GM21529 (cell line): ENCODE results near the gene PPIL4.
"Not testable (repeated sequence)": the region's sequence is repeated elsewhere in the genome, so short reads cannot be mapped to it uniquely, and the experiment has no call there.

Experiments used
- ATAC-seq: cut with Tn5 transposase; IDR thresholded peaks from one replicate; pipeline ENCODE4 v1.9.1; 2021; ENCODE audit not compliant: unreplicated experiment

The PPIL4 gene

DNA sequence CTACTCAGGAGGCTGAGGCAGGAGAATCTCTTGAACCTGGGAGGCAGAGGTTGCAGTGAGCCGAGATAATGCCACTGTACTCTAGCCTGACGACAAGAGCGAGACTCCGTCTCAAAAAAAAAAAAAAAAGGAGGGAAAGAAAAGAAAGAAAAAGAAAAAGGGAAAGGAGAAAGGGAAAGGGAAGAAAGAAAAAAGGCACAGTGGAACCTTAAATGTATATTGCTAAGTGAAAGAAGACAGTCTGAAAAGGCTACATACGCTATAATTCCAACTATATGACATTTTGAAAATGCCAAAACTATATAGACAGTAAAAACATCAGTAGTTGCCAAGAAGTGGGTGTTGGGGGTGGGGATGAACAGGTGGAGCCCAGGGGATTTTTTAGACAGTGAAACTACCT lies 16.2 kb downstream of the PPIL4 start:
- no peak for ATAC-seq

DNA sequence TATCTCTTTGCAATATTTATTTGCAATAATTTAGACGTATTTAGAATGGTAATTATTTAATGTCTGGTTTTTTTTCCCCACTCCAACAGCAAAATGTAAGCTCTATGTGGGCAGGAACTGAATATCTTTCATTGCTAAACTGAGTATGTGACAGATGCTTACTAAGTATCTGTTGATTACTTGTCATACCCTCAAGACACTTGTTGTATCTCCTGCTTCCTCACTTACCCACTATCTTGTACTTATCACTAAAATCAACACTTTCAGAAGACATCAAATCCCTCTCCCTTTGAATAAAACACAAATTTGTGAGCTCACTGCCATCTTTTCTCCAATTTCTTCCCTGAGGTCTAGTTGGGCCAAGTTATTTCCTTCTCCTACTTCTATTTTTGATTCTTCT lies 30.3 kb downstream of the PPIL4 start:
- no peak for ATAC-seq

DNA sequence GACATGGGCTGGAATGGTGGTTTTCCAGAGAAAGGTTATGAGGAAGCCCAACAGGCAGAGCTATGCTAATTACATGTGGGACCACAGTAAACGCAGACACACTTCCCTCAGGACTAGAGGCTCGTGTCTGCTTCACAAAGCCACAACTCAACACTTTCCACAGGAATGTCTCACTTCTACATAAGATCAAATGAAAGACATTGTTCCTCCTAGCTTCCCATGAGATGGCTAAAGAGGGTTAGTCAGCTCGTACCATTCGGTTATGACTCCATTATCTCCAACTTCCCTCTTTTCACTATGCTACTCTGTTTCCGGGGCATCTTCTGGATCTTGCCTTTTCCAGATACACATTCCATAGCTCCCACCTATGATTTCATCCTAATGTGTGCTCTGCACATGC lies 31.9 kb downstream of the PPIL4 start:
- no peak for ATAC-seq

DNA sequence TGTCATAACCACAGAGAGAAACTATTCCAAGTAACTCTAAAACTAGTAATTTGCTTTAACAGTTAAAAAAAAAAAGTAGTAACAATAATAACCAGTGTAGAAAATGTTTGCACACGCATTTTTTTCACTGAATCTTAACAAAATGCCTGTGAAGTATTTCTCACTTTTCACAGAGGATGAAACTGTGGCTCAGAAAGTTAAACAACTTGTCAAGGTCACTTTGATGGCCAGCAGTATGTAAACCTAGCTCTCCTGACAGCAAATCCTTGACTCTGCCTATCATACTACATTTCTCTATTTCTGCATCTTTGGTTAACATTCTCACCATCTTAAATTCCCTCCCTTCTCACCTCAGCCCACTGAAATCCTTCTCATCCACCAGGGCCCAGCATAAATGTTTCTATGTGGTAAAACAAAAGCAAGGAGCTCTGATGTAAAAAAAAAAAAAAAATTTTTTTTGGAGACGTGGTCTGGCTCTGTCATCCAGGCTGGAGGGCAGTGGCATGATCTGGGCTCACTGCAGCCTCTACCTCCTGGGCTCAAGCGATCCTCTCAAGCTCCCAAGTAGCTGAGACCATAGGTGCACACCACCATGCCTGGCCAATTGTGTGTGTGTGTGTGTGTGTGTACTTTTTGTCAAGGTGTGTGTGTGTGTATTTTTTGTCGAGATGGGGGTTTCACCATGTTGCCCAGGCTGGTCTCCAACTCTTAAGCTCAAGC lies 34.9 kb downstream of the PPIL4 start:
- no peak for ATAC-seq

DNA sequence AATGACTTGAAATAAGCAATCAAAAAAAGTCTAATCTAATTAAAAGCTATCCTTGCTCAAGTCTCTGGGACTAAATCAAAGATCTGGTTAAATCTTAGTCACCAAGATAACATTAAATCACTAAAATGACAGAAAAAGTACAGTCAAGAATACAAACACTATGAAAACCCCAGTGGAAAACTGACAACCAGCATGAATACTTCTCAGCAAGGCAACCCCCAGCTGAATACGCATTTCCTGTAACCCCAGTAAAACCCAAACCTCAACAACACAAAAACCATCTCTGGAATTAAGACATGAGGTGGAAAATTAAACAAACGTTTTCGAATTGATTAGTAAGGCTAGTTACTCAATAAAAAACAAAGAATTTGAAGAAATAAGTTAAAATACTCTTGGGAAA lies 37.4 kb downstream of the PPIL4 start:
- no peak for ATAC-seq

DNA sequence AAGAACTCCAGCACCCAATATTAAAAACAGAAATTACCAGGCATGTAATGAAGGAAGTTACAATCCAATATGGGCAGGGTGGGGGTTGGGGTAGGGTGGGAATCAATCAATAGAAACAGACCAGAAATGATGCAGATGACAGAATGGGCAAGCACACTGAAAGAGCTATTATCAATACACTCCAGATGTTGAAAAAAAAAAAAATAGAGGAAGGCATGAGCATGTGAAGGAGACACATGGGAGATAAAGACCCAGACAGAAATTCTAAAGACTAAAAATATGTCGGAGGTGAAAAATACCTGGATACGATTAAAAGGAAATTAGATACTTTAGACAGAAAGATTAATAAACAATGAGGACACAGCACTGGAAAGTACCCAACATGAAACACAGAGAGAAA lies 42.0 kb downstream of the PPIL4 start:
- ATAC-seq = no peak

DNA sequence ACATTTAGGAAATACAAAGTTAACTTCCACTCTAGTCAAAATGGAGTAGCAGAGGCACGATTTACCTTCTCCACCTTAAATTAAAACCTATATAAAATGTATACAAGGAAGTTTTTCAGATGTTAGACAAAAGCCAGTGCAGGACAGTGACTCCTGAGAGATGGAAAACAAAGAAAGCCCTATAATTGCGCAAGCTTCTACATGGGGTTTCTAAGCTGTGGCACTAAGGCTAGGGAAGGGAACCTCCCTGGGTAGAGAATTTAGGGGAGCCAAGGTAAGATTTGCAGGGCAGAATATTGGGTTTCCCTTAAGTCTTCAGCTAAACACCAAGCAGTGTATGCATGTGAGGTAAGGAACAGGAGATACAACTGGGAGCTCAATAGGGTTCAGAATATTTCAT lies 42.6 kb downstream of the PPIL4 start:
- no peak for ATAC-seq

DNA sequence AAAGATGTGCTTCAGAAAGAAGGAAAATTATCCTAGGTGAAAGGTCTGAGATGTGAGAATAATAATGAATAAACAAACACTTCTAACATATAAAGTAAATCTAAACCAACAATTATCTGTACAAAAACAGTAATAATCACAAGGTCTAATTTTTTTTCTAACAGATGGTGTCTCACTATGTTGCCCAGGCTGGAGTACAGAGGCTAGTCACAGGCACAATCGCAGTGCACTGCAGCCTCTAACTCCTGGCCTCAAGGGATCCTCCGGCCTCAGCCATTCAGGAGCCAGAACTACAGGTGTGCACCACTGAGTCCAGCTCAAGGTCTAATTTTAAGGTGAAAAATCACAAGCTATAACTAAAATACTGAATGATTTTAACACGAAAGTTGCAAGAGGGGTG lies 44.1 kb downstream of the PPIL4 start:
- ATAC-seq = no peak

DNA sequence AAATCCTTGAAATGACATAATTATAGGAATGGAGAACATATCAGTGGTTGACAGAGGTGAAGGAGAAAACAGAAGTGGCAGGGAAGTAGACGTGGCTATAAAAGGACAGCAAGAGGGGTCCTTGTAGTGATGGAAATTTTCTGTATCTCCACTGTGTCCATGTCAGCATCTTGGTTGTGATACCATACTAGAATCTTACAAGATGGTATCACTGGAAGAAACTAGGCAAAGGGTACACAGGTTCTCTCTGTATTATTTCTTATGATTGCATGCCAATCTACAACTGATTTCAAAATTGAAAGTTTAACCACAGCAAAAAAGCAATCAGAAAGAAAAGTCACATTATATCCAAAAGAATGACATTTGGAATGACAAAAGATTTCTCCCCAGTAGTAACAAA lies 44.6 kb downstream of the PPIL4 start:
- ATAC-seq = no peak

DNA sequence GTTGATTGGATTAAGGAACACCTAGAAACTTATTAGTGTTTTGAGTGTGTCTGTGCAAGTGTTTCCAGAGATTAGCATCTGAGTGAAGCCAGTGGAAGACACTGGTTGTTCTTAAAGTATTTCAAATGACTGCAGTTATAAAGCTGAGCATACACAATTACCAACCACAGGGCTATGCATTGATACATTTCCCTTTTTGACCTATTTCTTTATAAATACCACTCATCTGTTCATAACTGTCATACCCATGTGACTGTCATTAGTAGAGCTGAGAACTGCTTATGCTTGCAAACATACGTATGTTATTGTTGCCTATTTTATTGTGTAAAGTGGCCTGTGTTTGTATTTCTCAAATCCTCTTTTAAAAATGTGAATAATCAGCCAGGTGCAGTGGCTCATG lies 45.7 kb downstream of the PPIL4 start:
- ATAC-seq = no peak

DNA sequence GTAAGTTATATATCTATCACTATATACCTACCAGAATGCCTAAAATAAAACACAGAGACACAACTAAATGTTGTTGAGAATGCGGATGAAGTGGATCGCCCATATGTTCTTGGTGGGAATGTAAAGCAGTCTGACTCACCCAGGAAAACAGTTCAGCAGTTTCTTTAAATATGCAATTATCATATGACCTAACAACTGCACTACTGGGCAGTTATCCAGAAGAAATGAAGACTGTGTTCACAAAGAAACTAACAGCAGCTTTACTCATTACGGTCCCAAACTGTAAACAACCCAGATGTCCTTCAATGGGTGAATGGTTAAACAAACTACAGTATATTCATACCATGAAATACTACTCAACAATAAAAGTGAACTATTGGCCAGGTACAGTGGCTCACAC lies 46.8 kb downstream of the PPIL4 start:
- no peak for ATAC-seq

DNA sequence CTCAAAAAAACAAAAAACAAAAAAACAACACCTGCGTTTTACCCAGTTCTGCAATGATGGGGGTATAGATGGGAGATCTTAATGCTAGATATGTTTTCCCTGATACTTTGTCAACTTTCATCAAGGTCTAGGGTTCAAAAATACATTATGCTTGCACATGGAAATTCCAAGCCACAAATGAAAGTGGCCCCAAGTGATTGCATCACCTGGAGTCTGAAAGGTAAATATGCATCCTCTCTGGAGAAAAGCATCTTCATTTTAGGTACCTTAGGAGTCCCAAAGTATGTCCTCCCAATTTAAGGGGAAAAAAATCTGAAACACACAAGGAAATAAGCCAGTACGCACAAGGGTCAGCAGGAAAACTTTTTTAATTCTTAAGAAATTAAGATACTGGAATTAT lies 48.5 kb downstream of the PPIL4 start:
- ATAC-seq = no peak

DNA sequence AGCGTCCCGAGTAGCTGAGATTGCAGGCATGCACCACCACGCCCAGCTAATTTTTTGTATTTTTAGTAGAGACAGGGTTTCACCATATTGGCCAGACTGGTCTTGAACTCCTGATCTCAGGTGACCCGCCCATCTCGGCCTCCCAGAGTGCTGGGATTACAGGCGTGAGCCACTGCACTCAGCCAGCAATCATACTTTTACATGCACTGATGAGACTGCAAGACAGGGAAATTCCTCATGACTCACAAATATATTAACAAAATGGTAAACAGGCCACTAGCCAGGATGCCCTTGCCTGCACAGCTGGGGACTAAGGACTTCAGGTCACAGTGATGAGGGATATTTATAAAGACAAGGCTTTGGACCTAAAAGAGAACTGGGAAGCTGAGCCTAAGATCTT lies 49.2 kb downstream of the PPIL4 start:
- ATAC-seq = peak; percentile 43

DNA sequence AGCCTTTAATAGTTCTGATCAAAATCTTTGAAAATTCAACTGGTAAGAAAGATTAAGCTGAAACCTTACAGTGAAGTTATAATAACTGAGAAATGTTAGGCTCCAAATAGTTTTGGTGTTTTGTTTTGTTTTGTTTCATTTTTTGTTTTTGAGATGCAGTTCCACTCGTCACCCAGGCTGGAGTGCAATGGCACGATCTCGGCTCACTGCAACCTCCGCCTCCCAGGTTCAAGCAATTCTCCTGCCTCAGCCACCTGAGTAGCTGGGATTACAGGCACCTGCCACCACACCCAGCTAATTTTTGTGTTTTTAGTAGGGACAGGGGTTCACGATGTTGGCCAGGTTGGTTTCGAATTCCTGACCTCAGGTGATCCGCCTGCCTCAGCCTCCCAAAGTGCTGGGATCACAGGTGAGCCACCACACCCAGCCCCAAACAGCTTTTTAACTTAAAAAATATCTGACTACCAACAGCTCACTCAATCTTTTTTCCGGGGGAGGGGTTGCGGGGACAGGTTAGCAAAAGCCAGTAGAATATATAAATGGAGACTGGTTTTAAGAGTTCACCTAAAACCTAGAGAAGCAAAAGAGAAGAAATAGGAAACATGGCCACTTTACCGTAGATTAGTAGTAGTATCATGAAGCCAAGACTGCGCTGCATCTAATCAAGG lies 50.4 kb downstream of the PPIL4 start:
- not testable (repeated sequence) for ATAC-seq

DNA sequence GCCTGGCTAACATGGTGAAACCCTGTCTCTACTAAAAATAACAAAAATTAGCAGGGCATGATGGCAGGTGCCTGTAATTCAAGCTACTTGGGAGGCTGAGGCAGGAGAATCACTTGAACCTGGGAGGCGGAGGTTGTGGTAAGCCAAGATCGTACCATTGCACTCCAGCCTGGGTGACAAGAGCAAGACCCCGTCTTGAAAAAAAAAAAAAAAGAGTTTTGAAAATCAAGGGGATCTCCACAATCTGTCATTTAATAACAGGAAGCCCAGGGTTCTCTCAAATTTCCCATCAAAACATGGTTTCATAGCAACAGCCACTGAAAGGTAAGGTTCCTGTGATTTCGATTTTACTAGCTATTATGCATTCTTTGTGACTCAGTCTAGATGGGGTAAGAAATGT lies 51.0 kb downstream of the PPIL4 start:
- ATAC-seq = peak; percentile 76

DNA sequence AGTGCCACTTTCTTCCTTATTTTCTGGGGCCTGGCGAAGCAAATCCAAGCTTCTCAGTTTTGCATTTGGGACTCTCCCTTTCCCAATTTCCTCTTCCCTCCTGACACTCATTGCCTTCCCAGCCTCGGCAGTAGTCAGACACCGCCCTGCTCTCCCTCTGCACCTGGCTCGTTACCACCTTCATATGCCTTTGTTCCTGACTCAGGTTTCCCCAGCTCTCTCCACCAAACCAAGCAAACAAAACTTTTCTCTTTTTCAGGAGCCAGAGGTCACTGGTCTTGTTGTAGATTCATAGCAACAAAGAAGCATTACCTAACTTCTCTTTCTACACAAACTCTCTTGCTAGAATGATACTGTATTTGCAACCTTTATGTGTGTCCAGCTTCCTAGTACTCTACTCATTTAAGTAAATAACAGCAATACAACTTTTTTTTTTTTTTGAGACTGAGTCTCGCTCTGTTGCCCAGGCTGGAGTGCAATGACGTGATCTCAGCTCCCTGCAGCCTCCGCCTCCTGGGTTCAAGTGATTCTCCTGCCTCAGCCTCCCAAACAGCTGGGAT lies 52.0 kb downstream of the PPIL4 start:
- ATAC-seq = no peak

DNA sequence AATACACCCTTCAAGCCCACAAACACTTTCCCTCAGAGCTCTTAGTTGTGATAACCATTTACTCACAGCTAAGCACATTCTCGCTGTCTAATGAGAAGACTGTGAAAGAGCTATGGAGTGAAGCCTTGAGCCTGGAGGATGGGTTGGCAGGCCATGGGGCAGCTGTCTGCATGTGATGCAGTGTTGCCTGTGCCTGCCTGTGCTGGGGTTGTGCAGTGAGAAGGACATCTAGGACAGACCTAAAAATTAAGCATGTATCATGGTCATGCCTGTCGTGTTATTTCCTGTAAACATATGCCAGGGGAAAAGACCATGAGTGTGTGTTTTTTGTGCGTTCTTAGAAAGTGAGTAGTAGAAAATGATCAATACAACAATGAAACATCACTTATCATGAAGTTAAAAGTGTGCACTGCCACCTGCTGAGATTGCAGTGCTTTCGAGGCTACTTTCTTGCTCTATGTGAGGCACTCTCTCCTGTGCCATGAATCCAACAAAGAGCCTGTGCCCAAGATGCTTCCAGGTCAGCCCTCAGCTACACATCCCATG lies 53.0 kb downstream of the PPIL4 start:
- ATAC-seq = no peak

DNA sequence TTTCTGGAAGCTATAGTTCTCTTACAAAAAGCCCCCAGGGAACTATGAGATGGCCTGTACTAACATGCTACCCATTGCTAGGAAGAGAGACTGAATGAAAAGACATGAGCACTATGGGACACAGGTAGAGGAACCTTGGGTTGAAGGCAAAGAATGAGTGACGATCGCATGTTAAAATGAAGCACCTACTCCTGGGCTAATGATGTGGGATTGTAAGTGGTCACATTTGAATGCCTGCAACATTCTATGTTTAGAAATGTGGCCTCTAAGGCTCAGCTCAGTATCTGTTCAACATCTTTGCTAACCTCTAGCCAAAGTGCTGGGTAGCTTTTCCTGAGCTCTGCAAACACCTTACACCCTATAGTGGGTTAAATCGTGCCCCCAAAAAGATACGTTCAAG lies 55.9 kb downstream of the PPIL4 start:
- no peak for ATAC-seq

DNA sequence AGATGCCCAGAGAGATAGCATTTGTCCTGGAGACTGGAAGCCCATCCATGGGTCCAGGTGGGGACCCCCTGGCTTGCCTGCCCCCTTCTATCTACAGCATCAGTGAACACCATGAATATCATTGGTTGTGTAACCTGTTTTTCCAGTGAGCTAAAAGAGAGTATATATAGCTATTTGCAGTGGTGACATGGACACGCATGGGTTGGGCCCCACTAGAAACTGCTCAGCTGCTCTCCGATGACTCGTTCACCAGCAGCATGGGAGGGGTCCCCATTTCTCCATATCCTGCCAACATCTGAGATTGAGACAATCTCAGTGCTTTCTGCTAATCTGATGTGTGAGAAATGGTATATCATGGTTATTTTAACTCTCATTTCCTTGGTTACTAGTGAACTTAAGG lies 57.0 kb downstream of the PPIL4 start:
- no peak for ATAC-seq

DNA sequence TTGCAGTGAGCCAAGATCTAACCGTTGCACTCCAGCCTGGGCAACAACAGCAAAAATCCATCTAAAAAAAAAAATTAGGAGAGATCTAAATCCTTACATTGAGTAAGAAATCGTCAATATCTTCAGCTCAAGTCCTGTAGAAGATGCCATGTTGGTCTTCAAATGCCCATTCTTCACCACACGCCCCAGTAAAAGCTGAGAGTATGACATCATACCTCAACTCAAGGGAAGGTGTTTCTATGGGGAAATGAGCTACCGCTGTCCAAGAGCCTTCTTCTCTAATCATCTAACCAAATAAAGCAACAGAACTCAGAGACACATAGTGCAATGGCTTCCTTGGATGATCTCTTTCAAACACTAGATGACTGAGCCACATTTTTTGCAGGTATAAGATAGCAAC lies 58.5 kb downstream of the PPIL4 start:
- ATAC-seq = no peak

DNA sequence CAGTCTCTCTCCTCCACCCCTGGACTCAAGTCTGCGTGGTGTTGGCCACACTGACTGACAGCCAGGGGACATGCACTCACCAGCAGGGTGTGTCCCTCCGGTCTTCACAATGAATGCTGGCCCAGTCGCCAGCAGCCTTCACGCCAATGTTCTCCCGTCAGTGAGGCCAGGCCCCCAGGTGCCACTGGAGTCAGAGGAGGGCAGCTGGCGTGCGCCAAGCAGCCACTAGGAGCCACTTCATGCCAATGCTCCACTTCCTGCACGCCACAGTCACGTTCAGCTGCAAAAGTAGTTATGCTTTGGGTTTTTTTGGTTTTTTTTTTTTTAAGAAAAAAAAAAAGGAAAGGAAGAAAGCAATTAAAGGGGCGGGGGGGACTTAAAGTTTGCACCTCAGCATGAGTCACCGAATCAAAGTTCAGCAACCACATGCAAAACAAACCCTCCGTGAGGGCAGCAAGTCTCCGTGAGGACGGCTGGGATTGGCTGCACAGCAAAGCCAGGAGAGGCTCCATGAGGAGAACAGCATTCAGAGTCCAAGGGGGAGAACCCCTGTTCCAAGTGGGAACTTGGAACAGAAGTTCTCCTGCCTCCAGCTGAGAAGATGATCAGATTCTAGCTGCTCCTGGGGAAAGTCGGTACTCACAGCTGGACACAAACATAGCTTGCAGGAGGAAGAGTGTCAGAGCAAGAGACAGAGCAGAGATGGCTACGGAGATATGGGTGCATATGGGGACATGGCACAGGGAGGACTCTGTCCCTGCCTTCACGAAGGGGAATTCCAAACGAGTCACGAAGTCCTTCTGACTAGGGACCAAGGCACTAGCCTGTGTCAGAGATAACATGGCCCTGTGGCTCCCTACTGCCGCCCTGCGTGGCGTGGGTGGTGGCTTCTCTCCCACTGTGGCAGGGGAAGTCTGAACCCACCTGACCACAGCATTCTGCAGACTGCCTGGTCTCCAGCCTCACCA lies 60.8 kb downstream of the PPIL4 start, which contains the start of gene ZC3H12D:
Gene ZC3H12D (minus strand): TSS at position 282 of the 968 bp plus-strand sequence. CDS start 10,471 bp downstream, outside the sequence.
- peak; percentile 34 for ATAC-seq
